ENCODE data around the gene RAD52. TPM values are rescaled to one million over a fixed set of nuclear protein-coding genes. Genes with fewer than 3 reads are reported as not detected.

RAD52 gene
- total RNA-seq, 2 donors from 2014 or later, result 10.5 to 13.5 TPM

DNA sequence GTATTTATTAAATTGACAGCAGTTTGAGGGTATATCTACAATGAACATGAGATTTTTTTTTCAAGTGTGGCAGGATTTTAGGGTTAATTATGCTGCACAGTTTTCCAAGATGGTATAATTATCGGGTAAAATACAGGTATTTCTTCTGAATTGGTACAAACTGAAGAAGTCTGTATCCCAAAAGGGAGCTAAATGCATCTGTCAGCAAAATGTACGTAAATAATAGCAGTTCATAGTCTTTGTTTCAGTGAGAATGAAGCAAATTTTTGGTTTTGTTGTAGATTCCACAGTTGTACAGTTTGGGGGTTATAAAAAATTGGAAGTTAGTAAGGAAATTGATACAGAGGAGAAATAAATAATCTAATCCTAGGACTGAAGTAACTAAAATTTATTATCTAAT is 63.3 kb downstream of the RAD52 start:
- ATAC-seq (no peak), DNase-seq (no peak)
- H3K27me3 ChIP-seq, result no peaks in the 10 kb centered on the region
- WGBS, 2 donors, result 86 to 89% methylated on average over 2 of the region's 2 CpGs
- H3K9me3 ChIP-seq, result no peaks in the 10 kb centered on the region
- TF ChIP-seq, protein P1, sequence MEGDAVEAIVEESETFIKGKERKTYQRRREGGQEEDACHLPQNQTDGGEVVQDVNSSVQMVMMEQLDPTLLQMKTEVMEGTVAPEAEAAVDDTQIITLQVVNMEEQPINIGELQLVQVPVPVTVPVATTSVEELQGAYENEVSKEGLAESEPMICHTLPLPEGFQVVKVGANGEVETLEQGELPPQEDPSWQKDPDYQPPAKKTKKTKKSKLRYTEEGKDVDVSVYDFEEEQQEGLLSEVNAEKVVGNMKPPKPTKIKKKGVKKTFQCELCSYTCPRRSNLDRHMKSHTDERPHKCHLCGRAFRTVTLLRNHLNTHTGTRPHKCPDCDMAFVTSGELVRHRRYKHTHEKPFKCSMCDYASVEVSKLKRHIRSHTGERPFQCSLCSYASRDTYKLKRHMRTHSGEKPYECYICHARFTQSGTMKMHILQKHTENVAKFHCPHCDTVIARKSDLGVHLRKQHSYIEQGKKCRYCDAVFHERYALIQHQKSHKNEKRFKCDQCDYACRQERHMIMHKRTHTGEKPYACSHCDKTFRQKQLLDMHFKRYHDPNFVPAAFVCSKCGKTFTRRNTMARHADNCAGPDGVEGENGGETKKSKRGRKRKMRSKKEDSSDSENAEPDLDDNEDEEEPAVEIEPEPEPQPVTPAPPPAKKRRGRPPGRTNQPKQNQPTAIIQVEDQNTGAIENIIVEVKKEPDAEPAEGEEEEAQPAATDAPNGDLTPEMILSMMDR (IDR thresholded peaks at IDR 0.05), result no peak
- TF ChIP-seq POLR2A (IDR thresholded peaks at IDR 0.05), result no peak
- no peaks in the 10 kb centered on the region for H3K4me1 ChIP-seq
- no peak overlapping the region for H3K27ac ChIP-seq
- no peak overlapping the region for H3K4me3 ChIP-seq
- H3K36me3 ChIP-seq (replicated peaks in 1 of 2; ENCODE audit: insufficient read depth in 1 of 2, low read depth in 2 of 2), result peaks cover 3 to 54% of the 10 kb centered on the region in 2 donors
- intact Hi-C loops (cut with DNase I), result no loop called here

GRCh38 chr12:885701-886100 is 63.8 kb downstream of the RAD52 start:
- Histone ChIP-seq H3K27me3 (no peaks in the 10 kb centered on the region), H3K27ac (no peak overlapping the region), H3K9me3 (no peaks in the 10 kb centered on the region), H3K4me1 (no peaks in the 10 kb centered on the region), H3K36me3 (replicated peaks in 1 of 2; ENCODE audit: insufficient read depth in 1 of 2, low read depth in 2 of 2) (peaks cover 3 to 53% of the 10 kb centered on the region in 2 donors), H3K4me3 (no peak overlapping the region)
- no peak for DNase-seq
- no peak for ATAC-seq
- 93 to 97% methylated on average over 2 of the region's 2 CpGs for WGBS, 2 donors
- TF ChIP-seq, protein P1 (IDR thresholded peaks at IDR 0.05), result no peak
- TF ChIP-seq POLR2A (IDR thresholded peaks at IDR 0.05), result no peak
- intact Hi-C loops (cut with DNase I), result no loop called here

DNA sequence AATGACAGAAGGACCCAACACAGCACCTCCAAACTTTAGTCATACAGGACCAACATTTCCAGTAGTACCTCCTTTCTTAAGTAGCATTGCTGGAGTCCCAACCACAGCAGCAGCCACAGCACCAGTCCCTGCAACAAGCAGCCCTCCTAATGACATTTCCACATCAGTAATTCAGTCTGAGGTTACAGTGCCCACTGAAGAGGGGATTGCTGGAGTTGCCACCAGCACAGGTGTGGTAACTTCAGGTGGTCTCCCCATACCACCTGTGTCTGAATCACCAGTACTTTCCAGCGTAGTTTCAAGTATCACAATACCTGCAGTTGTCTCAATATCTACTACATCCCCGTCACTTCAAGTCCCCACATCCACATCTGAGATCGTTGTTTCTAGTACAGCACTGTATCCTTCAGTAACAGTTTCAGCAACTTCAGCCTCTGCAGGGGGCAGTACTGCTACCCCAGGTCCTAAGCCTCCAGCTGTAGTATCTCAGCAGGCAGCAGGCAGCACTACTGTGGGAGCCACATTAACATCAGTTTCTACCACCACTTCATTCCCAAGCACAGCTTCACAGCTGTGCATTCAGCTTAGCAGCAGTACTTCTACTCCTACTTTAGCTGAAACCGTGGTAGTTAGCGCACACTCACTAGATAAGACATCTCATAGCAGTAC is 64.6 kb downstream of the RAD52 start:
- no peak overlapping the region for H3K27ac ChIP-seq
- H3K27me3 ChIP-seq, result no peaks in the 10 kb centered on the region
- H3K4me1 ChIP-seq, result no peaks in the 10 kb centered on the region
- H3K4me3 ChIP-seq, result no peak overlapping the region
- intact Hi-C loops (cut with DNase I), result no loop called here
- H3K9me3 ChIP-seq, result no peaks in the 10 kb centered on the region
- DNase-seq (no peak), ATAC-seq (no peak)
- 91 to 97% methylated on average over 5 of the region's 5 CpGs for WGBS, 2 donors
- TF ChIP-seq, protein P1 (IDR thresholded peaks at IDR 0.05), result no peak
- TF ChIP-seq POLR2A (IDR thresholded peaks at IDR 0.05), result no peak
- H3K36me3 ChIP-seq (replicated peaks in 1 of 2; ENCODE audit: insufficient read depth in 1 of 2, low read depth in 2 of 2), result peaks cover 3 to 48% of the 10 kb centered on the region in 2 donors

DNA sequence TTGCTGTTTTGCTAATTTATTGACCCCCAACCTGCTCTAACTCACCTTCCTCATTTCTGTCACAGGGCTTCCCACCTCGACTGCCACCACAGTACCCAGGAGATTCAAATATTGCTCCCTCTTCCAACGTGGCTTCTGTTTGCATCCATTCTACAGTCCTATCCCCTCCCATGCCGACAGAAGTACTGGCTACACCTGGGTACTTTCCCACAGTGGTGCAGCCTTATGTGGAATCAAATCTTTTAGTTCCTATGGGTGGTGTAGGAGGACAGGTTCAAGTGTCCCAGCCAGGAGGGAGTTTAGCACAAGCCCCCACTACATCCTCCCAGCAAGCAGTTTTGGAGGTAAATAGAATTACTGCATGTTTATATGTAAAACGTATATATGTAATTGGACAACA is 68.8 kb downstream of the RAD52 start:
- 29 to 41% methylated on average over 4 of the region's 4 CpGs for WGBS, 2 donors
- Histone ChIP-seq H3K27me3 (no peaks in the 10 kb centered on the region), H3K9me3 (no peaks in the 10 kb centered on the region), H3K4me1 (no peaks in the 10 kb centered on the region), H3K4me3 (no peak overlapping the region), H3K36me3 (replicated peaks in 1 of 2; ENCODE audit: insufficient read depth in 1 of 2, low read depth in 2 of 2) (peaks cover 15 to 35% of the 10 kb centered on the region in 2 donors), H3K27ac (no peak overlapping the region)
- ATAC-seq (no peak), DNase-seq (peak in 3 of 4 donors; percentile 14 to 52 (median 25))
- intact Hi-C loops (cut with DNase I), result no loop called here
- TF ChIP-seq, protein P1 (IDR thresholded peaks at IDR 0.05), result no peak
- TF ChIP-seq POLR2A (IDR thresholded peaks at IDR 0.05), result no peak

DNA sequence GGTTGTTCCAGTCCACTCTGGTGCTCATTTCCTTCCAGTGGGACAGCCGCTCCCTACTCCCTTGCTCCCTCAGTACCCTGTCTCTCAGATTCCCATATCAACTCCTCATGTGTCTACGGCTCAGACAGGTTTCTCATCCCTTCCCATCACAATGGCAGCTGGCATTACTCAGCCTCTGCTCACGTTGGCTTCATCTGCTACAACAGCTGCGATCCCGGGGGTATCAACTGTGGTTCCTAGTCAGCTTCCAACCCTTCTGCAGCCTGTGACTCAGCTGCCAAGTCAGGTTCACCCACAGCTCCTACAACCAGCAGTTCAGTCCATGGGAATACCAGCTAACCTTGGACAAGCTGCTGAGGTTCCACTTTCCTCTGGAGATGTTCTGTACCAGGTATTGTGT is 69.9 kb downstream of the RAD52 start:
- H3K4me3 ChIP-seq, result no peak overlapping the region
- no peaks in the 10 kb centered on the region for H3K27me3 ChIP-seq
- DNase-seq (no peak), ATAC-seq (no peak)
- 89 to 95% methylated on average over 5 of the region's 5 CpGs for WGBS, 2 donors
- H3K4me1 ChIP-seq, result no peaks in the 10 kb centered on the region
- no peak overlapping the region for H3K27ac ChIP-seq
- H3K9me3 ChIP-seq, result no peaks in the 10 kb centered on the region
- peaks cover 11 to 25% of the 10 kb centered on the region in 2 donors for H3K36me3 ChIP-seq (replicated peaks in 1 of 2; ENCODE audit: insufficient read depth in 1 of 2, low read depth in 2 of 2)
- TF ChIP-seq, protein P1 (IDR thresholded peaks at IDR 0.05), result no peak
- TF ChIP-seq POLR2A (IDR thresholded peaks at IDR 0.05), result no peak
- intact Hi-C loops (cut with DNase I), result no loop called here

All from body of pancreas (tissue), 4 donors.